ENCODE results near the gene TUBG2.

The TUBG2 gene

GRCh38 chr17:42677012-42677857 is 18.2 kb downstream of the TUBG2 start:
- peak; percentile 79 for ATAC-seq (ENCODE audit: insufficient read depth, low read depth)
- no peaks in the 10 kb centered on the region for H3K36me3 ChIP-seq (ENCODE audit: insufficient read depth, low read length)
- H4K20me1 ChIP-seq (ENCODE audit: insufficient read depth, low read length) = peaks cover 11% of the 10 kb centered on the region
- TF ChIP-seq, protein P1, sequence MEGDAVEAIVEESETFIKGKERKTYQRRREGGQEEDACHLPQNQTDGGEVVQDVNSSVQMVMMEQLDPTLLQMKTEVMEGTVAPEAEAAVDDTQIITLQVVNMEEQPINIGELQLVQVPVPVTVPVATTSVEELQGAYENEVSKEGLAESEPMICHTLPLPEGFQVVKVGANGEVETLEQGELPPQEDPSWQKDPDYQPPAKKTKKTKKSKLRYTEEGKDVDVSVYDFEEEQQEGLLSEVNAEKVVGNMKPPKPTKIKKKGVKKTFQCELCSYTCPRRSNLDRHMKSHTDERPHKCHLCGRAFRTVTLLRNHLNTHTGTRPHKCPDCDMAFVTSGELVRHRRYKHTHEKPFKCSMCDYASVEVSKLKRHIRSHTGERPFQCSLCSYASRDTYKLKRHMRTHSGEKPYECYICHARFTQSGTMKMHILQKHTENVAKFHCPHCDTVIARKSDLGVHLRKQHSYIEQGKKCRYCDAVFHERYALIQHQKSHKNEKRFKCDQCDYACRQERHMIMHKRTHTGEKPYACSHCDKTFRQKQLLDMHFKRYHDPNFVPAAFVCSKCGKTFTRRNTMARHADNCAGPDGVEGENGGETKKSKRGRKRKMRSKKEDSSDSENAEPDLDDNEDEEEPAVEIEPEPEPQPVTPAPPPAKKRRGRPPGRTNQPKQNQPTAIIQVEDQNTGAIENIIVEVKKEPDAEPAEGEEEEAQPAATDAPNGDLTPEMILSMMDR (IDR thresholded peaks at IDR 0.05; ENCODE audit: borderline replicate concordance, extremely low read depth, low read length, poor library complexity, severe bottlenecking) = no peak
- no peak for TF ChIP-seq EZH2 (IDR thresholded peaks at IDR 0.05; ENCODE audit: borderline replicate concordance, low read depth, low read length, severe bottlenecking)
- no peaks in the 10 kb centered on the region for H3K9me3 ChIP-seq (ENCODE audit: insufficient read depth, low read length, severe bottlenecking)
- peak overlapping the region; percentile 96 for H3K27ac ChIP-seq (ENCODE audit: low read length)
- peak overlapping the region; percentile 67 for H3K9ac ChIP-seq (ENCODE audit: low read depth, low read length)
- peak overlapping the region; percentile 43 to 64; a peak in 3 of 4 replicates for H3K4me3 ChIP-seq (ENCODE audit: low read depth in 1 of 2, low read length in 2 of 2)
- no peaks in the 10 kb centered on the region for H3K79me2 ChIP-seq (ENCODE audit: insufficient read depth, low read length)
- peak; percentile 100 for DNase-seq
- H3K27me3 ChIP-seq (ENCODE audit: insufficient read depth, low read length, poor library complexity) = peaks cover 12% of the 10 kb centered on the region
- peak overlapping the region; percentile 70 for H2AFZ ChIP-seq (ENCODE audit: low read depth, low read length)
- peaks cover 63% of the 10 kb centered on the region for H3K4me1 ChIP-seq (ENCODE audit: insufficient read depth, low read length)
- peak overlapping the region; percentile 97 for H3K4me2 ChIP-seq (ENCODE audit: insufficient read depth, low read length)

GRCh38 chr17:42677921-42678781 is 19.1 kb downstream of the TUBG2 start:
- H3K4me3 ChIP-seq (ENCODE audit: low read depth in 1 of 2, low read length in 2 of 2) = peak overlapping the region; percentile 43 to 63; a peak in 3 of 4 replicates
- ATAC-seq (ENCODE audit: insufficient read depth, low read depth) = peak; percentile 27
- H3K27ac ChIP-seq (ENCODE audit: low read length) = peak overlapping the region; percentile 96
- TF ChIP-seq, protein P1 (IDR thresholded peaks at IDR 0.05; ENCODE audit: borderline replicate concordance, extremely low read depth, low read length, poor library complexity, severe bottlenecking) = no peak
- TF ChIP-seq EZH2 (IDR thresholded peaks at IDR 0.05; ENCODE audit: borderline replicate concordance, low read depth, low read length, severe bottlenecking) = no peak
- no peaks in the 10 kb centered on the region for H3K36me3 ChIP-seq (ENCODE audit: insufficient read depth, low read length)
- peak overlapping the region; percentile 92 for H3K4me2 ChIP-seq (ENCODE audit: insufficient read depth, low read length)
- DNase-seq = peak; percentile 86
- peak overlapping the region; percentile 67 for H3K9ac ChIP-seq (ENCODE audit: low read depth, low read length)
- H3K27me3 ChIP-seq (ENCODE audit: insufficient read depth, low read length, poor library complexity) = peaks cover 12% of the 10 kb centered on the region
- H4K20me1 ChIP-seq (ENCODE audit: insufficient read depth, low read length) = peaks cover 11% of the 10 kb centered on the region
- H2AFZ ChIP-seq (ENCODE audit: low read depth, low read length) = peak overlapping the region; percentile 70
- no peaks in the 10 kb centered on the region for H3K9me3 ChIP-seq (ENCODE audit: insufficient read depth, low read length, severe bottlenecking)
- no peaks in the 10 kb centered on the region for H3K79me2 ChIP-seq (ENCODE audit: insufficient read depth, low read length)
- H3K4me1 ChIP-seq (ENCODE audit: insufficient read depth, low read length) = peaks cover 63% of the 10 kb centered on the region

- H3K4me3 ChIP-seq (ENCODE audit: low read depth in 1 of 2, low read length in 2 of 2) = peak overlapping the region; percentile 28 to 63; a peak in 3 of 4 replicates
- peak; percentile 77 for DNase-seq
- no peaks in the 10 kb centered on the region for H3K36me3 ChIP-seq (ENCODE audit: insufficient read depth, low read length)
- peak overlapping the region; percentile 92 for H3K4me2 ChIP-seq (ENCODE audit: insufficient read depth, low read length)
- peak overlapping the region; percentile 67 for H3K9ac ChIP-seq (ENCODE audit: low read depth, low read length)
- peaks cover 11% of the 10 kb centered on the region for H4K20me1 ChIP-seq (ENCODE audit: insufficient read depth, low read length)
- peak; percentile 25 for ATAC-seq (ENCODE audit: insufficient read depth, low read depth)
- H3K27ac ChIP-seq (ENCODE audit: low read length) = peak overlapping the region; percentile 96
- H3K9me3 ChIP-seq (ENCODE audit: insufficient read depth, low read length, severe bottlenecking) = no peaks in the 10 kb centered on the region
- peaks cover 12% of the 10 kb centered on the region for H3K27me3 ChIP-seq (ENCODE audit: insufficient read depth, low read length, poor library complexity)
- no peaks in the 10 kb centered on the region for H3K79me2 ChIP-seq (ENCODE audit: insufficient read depth, low read length)
- TF ChIP-seq, protein P1 (IDR thresholded peaks at IDR 0.05; ENCODE audit: borderline replicate concordance, extremely low read depth, low read length, poor library complexity, severe bottlenecking) = peak; percentile 30
- TF ChIP-seq EZH2 (IDR thresholded peaks at IDR 0.05; ENCODE audit: borderline replicate concordance, low read depth, low read length, severe bottlenecking) = no peak
- peaks cover 63% of the 10 kb centered on the region for H3K4me1 ChIP-seq (ENCODE audit: insufficient read depth, low read length)
- peak overlapping the region; percentile 93 for H2AFZ ChIP-seq (ENCODE audit: low read depth, low read length)
Observed at GRCh38 chr17:42678951-42679491, 19.9 kb downstream of the TUBG2 start.

Data from DND-41 (cell line).